ENCODE measurements around the gene MBNL1. TPM values are rescaled to one million over a fixed set of nuclear protein-coding genes. Genes with fewer than 3 reads are reported as not detected.

The MBNL1 gene
- total and polyA plus RNA-seq, 2 of the 13 experiments (the other 11 are each of a cell fraction or from before 2014, with no cell fraction given): 27.1 to 55.4 TPM

DNA sequence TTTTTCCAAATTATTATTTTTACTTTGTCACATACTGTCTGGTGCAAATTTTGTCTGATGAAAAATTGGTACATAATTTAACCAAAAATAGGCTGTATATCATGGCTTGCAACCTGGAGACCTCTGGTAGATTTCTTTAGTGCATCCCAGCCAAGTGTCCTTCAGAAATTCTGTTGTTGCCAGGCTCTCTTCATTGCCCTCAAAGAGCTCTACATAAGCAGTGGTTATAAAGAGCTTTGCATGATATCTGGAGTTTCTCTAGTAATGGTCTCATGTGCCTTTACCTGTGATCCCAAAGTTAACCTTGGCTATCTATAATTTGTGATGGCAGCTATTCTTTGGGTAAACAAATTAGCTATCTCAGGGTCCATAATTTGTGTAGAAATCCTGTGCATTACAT, 157.7 kb downstream of the MBNL1 start (continued):
- no peak for TF ChIP-seq ZNF597 (CRISPR knock-in tag; IDR thresholded peaks at IDR 0.05)
- no peak for TF ChIP-seq ZNF749 (CRISPR knock-in tag; IDR thresholded peaks at IDR 0.05; ENCODE audit: borderline replicate concordance)
- TF ChIP-seq EED (CRISPR knock-in tag; IDR thresholded peaks at IDR 0.05): no peak

- no peak overlapping the region for H3K9ac ChIP-seq (ENCODE audit: insufficient read depth, low read depth, low read length)
- ChIA-PET POLR2A (no interaction called here), CTCF (ENCODE audit: low intra/inter-chr PET ratio, low total read pairs) (no interaction called here)
- TF ChIP-seq ZNF776 (CRISPR knock-in tag; IDR thresholded peaks at IDR 0.05) (no peak), TEF (CRISPR knock-in tag; IDR thresholded peaks at IDR 0.05) (no peak), ZKSCAN1 (IDR thresholded peaks at IDR 0.05; ENCODE audit: low read length) (peak; percentile 45; the same call in 1 of the 2 replicates), NONO (IDR thresholded peaks at IDR 0.05) (no peak), NONO (CRISPR knock-in tag; conservative IDR thresholded peaks at IDR 0.05) (no peak)
- TF ChIP-seq, protein P1, sequence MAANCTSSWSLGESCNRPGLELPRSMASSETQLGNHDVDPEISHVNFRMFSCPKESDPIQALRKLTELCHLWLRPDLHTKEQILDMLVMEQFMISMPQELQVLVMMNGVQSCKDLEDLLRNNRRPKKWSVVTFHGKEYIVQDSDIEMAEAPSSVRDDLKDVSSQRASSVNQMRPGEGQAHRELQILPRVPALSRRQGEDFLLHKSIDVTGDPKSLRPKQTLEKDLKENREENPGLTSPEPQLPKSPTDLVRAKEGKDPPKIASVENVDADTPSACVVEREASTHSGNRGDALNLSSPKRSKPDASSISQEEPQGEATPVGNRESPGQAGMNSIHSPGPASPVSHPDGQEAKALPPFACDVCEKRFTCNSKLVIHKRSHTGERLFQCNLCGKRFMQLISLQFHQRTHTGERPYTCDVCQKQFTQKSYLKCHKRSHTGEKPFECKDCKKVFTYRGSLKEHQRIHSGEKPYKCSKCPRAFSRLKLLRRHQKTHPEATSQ (CRISPR knock-in tag; IDR thresholded peaks at IDR 0.05; ENCODE audit: borderline replicate concordance): no peak
- TF ChIP-seq, protein P2, sequence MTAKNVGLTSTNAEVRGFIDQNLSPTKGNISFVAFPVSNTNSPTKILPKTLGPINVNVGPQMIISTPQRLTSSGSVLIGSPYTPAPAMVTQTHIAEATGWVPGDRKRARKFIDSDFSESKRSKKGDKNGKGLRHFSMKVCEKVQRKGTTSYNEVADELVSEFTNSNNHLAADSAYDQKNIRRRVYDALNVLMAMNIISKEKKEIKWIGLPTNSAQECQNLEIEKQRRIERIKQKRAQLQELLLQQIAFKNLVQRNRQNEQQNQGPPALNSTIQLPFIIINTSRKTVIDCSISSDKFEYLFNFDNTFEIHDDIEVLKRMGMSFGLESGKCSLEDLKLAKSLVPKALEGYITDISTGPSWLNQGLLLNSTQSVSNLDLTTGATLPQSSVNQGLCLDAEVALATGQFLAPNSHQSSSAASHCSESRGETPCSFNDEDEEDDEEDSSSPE (CRISPR knock-in tag; IDR thresholded peaks at IDR 0.05): no peak
- no peaks in the 10 kb centered on the region for H3K79me2 ChIP-seq (ENCODE audit: insufficient read depth, low read length)
- H3K27ac ChIP-seq (ENCODE audit: extremely low read length, insufficient read depth, low read length): no peak overlapping the region
- intact Hi-C loops (cut with micrococcal nuclease; ENCODE audit: unreplicated experiment): no loop called here
- H3K4me2 ChIP-seq (ENCODE audit: low read depth, low read length): no peak overlapping the region
- no peaks in the 10 kb centered on the region for H3K27me3 ChIP-seq (ENCODE audit: control insufficient read depth in 1 of 2, insufficient read depth in 2 of 2, low read length in 2 of 2)
- no peak for FAIRE-seq
- H3K9me3 ChIP-seq (ENCODE audit: low read length): no peaks in the 10 kb centered on the region
- 100% methylated on average over 3 of the region's 3 CpGs for WGBS (ENCODE audit: low lambda C conversion rate)
- H2AFZ ChIP-seq (ENCODE audit: low read length): no peak overlapping the region
- H3K4me1 ChIP-seq (ENCODE audit: insufficient read depth, low read length): no peaks in the 10 kb centered on the region
- peaks cover 2 to 9% of the 10 kb centered on the region in 2 experiments; a peak in 2 of 5 replicates for H3K36me3 ChIP-seq (replicated peaks in 1 of 2; ENCODE audit: control insufficient read depth in 1 of 2, insufficient read depth in 2 of 2, low read length in 2 of 2)
- ATAC-seq: no peak
- in situ Hi-C loops (cut with HindIII; ENCODE audit: extremely low pct_ligation_motif_present, low pct_unique_long_range_greater_than_20kb): no loop called here
- no peak for DNase-seq (ENCODE audit: low spot score)
- BruUV-seq (replicated peaks): no TSS peak
- H3K4me3 ChIP-seq (replicated peaks in 1 of 3; ENCODE audit: insufficient read depth in 1 of 3, low read depth in 2 of 3, low read length in 3 of 3): no peak overlapping the region
- no peaks in the 10 kb centered on the region for H4K20me1 ChIP-seq (ENCODE audit: insufficient read depth, low read length)
These were observed 159.8 kb downstream of the MBNL1 start for GRCh38 chr3:152428577-152428976.
